Measurements from ENCODE around the gene KIRREL3. TPM values are rescaled to one million over a fixed set of nuclear protein-coding genes. Genes with fewer than 3 reads are reported as not detected.

Gene KIRREL3
- total and polyA plus RNA-seq, 2 of the 8 experiments (the other 6 are each of a cell fraction or from before 2014, with no cell fraction given) = 0.29 to 0.32 TPM

DNA sequence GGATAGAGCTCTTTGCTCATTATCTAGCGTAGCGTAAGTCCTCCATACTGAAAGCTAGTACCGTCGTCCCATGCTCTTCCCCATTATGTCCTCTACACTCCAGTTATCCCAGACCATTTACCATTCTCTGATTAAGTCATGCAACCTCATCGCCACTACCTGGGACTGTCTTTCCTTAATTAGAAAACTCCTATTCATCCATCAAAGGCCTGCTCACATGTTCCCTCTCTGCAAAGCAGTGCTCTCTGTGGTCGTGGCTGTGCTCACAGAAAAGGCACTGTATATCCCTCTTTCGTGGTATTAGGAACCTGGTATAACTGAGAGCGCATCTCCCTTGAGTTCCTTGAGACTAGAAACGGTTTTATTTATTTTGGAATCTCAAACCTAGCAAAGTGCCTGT lies 253.3 kb downstream of the KIRREL3 start:
- WGBS, 2 experiments (ENCODE audit: extremely low coverage in 1 of 2, insufficient coverage in 1 of 2, insufficient read length in 1 of 2, insufficient replicate concordance in 2 of 2, low coverage in 1 of 2, low lambda C conversion rate in 2 of 2, missing lambda C conversion rate in 1 of 2) = 92% methylated on average over 9 of the region's 9 CpGs; no CpG with 5 or more reads in 1 of the 2 experiments
- CTCF ChIA-PET (ENCODE audit: partially characterized antibody) = interaction anchor here (1.5 to 2.4 kb wide), 2 partner anchors 12 to 31 kb away, joined by 4 to 7 read pairs; no protein-coding TSS in a partner anchor
- H3K27ac ChIP-seq (ENCODE audit: low read depth, low read length) = no peak overlapping the region

More for the DNA sequence above, 253.3 kb downstream of the KIRREL3 start:
- DNase-seq (ENCODE audit: low read depth in 1 of 2, low spot score in 2 of 2) = no peak
- Histone ChIP-seq H3K36me3 (ENCODE audit: control insufficient read depth in 2 of 4, insufficient read depth in 4 of 4, low read length in 3 of 4) (no peaks in the 10 kb centered on the region), H4K8ac (ENCODE audit: extremely low read depth, insufficient read depth, low read length) (no peak overlapping the region), H3K56ac (replicated peaks; ENCODE audit: insufficient read length, low read depth, low read length) (no peak overlapping the region), H3K9ac (replicated peaks in 1 of 4; ENCODE audit: extremely low read depth in 1 of 4, low read depth in 3 of 4, low read length in 3 of 4) (no peak overlapping the region), H2BK5ac (ENCODE audit: low read depth, low read length) (no peak overlapping the region), H3K9me3 (ENCODE audit: insufficient read depth in 2 of 2, low read depth in 1 of 2, low read length in 1 of 2) (no peaks in the 10 kb centered on the region), H4K20me1 (replicated peaks in 1 of 2; ENCODE audit: control insufficient read depth in 1 of 2, insufficient read depth in 2 of 2, low read length in 2 of 2) (no peaks in the 10 kb centered on the region), H3K79me2 (ENCODE audit: control insufficient read depth in 1 of 2, insufficient read depth in 2 of 2, low read length in 2 of 2) (no peaks in the 10 kb centered on the region), H3K14ac (ENCODE audit: insufficient read length) (no peak overlapping the region), H2BK12ac (ENCODE audit: low read depth, low read length) (no peak overlapping the region), H3K18ac (ENCODE audit: extremely low read depth, low read length) (no peak overlapping the region), H4K91ac (replicated peaks; ENCODE audit: insufficient read length, low read length) (no peak overlapping the region), H3K4me1 (replicated peaks in 1 of 4; ENCODE audit: control insufficient read depth in 3 of 4, insufficient read depth in 4 of 4, low read length in 3 of 4) (peaks cover 0 to 4% (median 0%) of the 10 kb centered on the region in 4 experiments; a peak in 1 of 7 replicates), H3K4me2 (ENCODE audit: insufficient read depth in 1 of 2, low read depth in 2 of 2, low read length in 2 of 2) (no peak overlapping the region), H3K23me2 (ENCODE audit: low read depth, low read length) (no peaks in the 10 kb centered on the region), H3K23ac (ENCODE audit: insufficient read length) (no peak overlapping the region), H2AK5ac (ENCODE audit: low read depth, low read length) (no peak overlapping the region), H3K4me3 (ENCODE audit: extremely low read depth in 1 of 4, insufficient read depth in 2 of 4, low read depth in 3 of 4, low read length in 4 of 4) (no peak overlapping the region), H2AFZ (ENCODE audit: low read length) (no peak overlapping the region), H2BK20ac (ENCODE audit: low read length) (no peak overlapping the region), H3K79me1 (ENCODE audit: low read depth, low read length) (no peaks in the 10 kb centered on the region), H3K4ac (replicated peaks; ENCODE audit: insufficient read length, low read depth, low read length) (no peak overlapping the region), H4K5ac (ENCODE audit: insufficient read length, low read depth, low read length) (no peak overlapping the region), H2BK120ac (replicated peaks; ENCODE audit: low read depth, low read length) (no peak overlapping the region), H2BK15ac (ENCODE audit: low read length) (no peak overlapping the region), H3K27me3 (replicated peaks in 1 of 4; ENCODE audit: control insufficient read depth in 3 of 4, extremely low read depth in 1 of 4, insufficient read depth in 3 of 4, low read length in 3 of 4) (no peaks in the 10 kb centered on the region)
- no peak for FAIRE-seq
- POLR2A ChIA-PET (ENCODE audit: partially characterized antibody) = no interaction called here
- TF ChIP-seq SP1 (IDR thresholded peaks at IDR 0.05; ENCODE audit: low read depth, low read length) (no peak), SIRT6 (IDR thresholded peaks at IDR 0.05; ENCODE audit: low read length) (no peak), YY1 (IDR thresholded peaks at IDR 0.05; ENCODE audit: low read depth, low read length) (no peak), JUND (IDR thresholded peaks at IDR 0.05; ENCODE audit: low read length) (no peak), BACH1 (IDR thresholded peaks at IDR 0.05; ENCODE audit: low read length) (no peak), BCL11A (IDR thresholded peaks at IDR 0.05; ENCODE audit: low read depth in 2 of 2, low read length in 2 of 2) (no peak), TCF12 (IDR thresholded peaks at IDR 0.05; ENCODE audit: low read depth, low read length) (no peak), RNF2 (IDR thresholded peaks at IDR 0.05; ENCODE audit: borderline replicate concordance, low read depth, low read length, missing control alignments, poor library complexity, severe bottlenecking) (no peak), TEAD4 (IDR thresholded peaks at IDR 0.05; ENCODE audit: low read depth, low read length) (no peak), RAD21 (IDR thresholded peaks at IDR 0.05 in 1 of 2, conservative IDR thresholded peaks at IDR 0.05 in 1 of 2; ENCODE audit: low read depth in 2 of 2, low read length in 2 of 2) (no peak), EP300 (IDR thresholded peaks at IDR 0.05; ENCODE audit: borderline replicate concordance in 1 of 2, low read depth in 2 of 2, low read length in 2 of 2) (no peak)
- TF ChIP-seq, protein P1, sequence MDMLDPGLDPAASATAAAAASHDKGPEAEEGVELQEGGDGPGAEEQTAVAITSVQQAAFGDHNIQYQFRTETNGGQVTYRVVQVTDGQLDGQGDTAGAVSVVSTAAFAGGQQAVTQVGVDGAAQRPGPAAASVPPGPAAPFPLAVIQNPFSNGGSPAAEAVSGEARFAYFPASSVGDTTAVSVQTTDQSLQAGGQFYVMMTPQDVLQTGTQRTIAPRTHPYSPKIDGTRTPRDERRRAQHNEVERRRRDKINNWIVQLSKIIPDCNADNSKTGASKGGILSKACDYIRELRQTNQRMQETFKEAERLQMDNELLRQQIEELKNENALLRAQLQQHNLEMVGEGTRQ (IDR thresholded peaks at IDR 0.05; ENCODE audit: low read length) = no peak
- TF ChIP-seq, protein P2, sequence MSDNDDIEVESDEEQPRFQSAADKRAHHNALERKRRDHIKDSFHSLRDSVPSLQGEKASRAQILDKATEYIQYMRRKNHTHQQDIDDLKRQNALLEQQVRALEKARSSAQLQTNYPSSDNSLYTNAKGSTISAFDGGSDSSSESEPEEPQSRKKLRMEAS (IDR thresholded peaks at IDR 0.05) = no peak

Measured in H1 (cell line).